ENCODE measurements around the gene GREB1L. TPM values are rescaled to one million over a fixed set of nuclear protein-coding genes. Genes with fewer than 3 reads are reported as not detected.

GREB1L gene
- polyA plus RNA-seq, 1 donor (not counting 4 experiments of a cell fraction or from before 2014, with no cell fraction given): 5.5 TPM

DNA sequence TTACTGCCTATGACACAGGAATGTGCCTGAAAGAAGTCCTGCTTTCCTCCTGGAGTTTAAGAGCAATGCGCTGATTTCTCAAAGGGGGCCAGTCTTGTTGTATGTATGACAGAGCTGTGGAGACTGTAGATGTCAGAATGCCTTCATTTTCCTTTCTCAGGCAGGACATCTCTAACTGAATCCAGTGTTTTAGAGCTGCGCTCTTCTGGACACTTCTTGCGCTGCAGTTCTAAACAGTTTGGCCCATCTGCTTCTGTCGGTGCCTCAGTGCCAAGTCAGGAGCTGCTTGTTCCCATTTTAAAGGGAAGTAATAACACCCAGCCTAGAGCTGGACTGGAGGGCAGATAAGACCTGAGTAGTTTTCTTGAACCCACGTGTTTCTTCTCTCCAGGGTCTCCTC, 267.0 kb downstream of the GREB1L start:
- dilution Hi-C loops (cut with MboI; ENCODE audit: extremely low pct_ligation_motif_present, low sequenced_read_pairs): no loop called here
- FAIRE-seq (no peak), DNase-seq (ENCODE audit: low read depth, low spot score) (no peak)
- Histone ChIP-seq H3K9me3 (ENCODE audit: control insufficient read depth, low read depth, low read length) (no peaks in the 10 kb centered on the region), H3K9ac (ENCODE audit: control insufficient read depth, extremely low read depth, insufficient read depth, low read length) (no peak overlapping the region), H3K4me1 (ENCODE audit: control insufficient read depth, extremely low read depth, insufficient read depth, low read length) (no peaks in the 10 kb centered on the region), H4K20me1 (ENCODE audit: control insufficient read depth, extremely low read depth, insufficient read depth, low read length) (no peaks in the 10 kb centered on the region), H3K4me3 (ENCODE audit: control insufficient read depth in 2 of 3, extremely low read depth in 1 of 3, insufficient read depth in 2 of 3, low read depth in 1 of 3, low read length in 3 of 3) (no peak overlapping the region), H3K27ac (ENCODE audit: control insufficient read depth, insufficient read depth, low read length) (no peak overlapping the region), H3K79me2 (ENCODE audit: control insufficient read depth, insufficient read depth, low read length) (no peaks in the 10 kb centered on the region), H3K36me3 (ENCODE audit: control insufficient read depth in 2 of 2, extremely low read depth in 1 of 2, insufficient read depth in 2 of 2, low read length in 2 of 2) (peaks cover 0 to 6% of the 10 kb centered on the region in 2 experiments), H3K9me1 (ENCODE audit: control insufficient read depth, extremely low read depth, insufficient read depth, low read length) (no peaks in the 10 kb centered on the region), H3K4me2 (ENCODE audit: control insufficient read depth, extremely low read depth, insufficient read depth, low read depth, low read length) (no peak overlapping the region), H2AFZ (ENCODE audit: control insufficient read depth, low read length) (no peak overlapping the region), H3K27me3 (ENCODE audit: control insufficient read depth, extremely low read depth, insufficient read depth, low read length) (no peaks in the 10 kb centered on the region)
- no peak for TF ChIP-seq EZH2 (IDR thresholded peaks at IDR 0.05; ENCODE audit: low read length)
- TF ChIP-seq, protein P1, sequence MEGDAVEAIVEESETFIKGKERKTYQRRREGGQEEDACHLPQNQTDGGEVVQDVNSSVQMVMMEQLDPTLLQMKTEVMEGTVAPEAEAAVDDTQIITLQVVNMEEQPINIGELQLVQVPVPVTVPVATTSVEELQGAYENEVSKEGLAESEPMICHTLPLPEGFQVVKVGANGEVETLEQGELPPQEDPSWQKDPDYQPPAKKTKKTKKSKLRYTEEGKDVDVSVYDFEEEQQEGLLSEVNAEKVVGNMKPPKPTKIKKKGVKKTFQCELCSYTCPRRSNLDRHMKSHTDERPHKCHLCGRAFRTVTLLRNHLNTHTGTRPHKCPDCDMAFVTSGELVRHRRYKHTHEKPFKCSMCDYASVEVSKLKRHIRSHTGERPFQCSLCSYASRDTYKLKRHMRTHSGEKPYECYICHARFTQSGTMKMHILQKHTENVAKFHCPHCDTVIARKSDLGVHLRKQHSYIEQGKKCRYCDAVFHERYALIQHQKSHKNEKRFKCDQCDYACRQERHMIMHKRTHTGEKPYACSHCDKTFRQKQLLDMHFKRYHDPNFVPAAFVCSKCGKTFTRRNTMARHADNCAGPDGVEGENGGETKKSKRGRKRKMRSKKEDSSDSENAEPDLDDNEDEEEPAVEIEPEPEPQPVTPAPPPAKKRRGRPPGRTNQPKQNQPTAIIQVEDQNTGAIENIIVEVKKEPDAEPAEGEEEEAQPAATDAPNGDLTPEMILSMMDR (optimal IDR thresholded peaks at IDR 0.05 in 1 of 3, IDR thresholded peaks at IDR 0.05 in 1 of 3, conservative IDR thresholded peaks at IDR 0.05 in 1 of 3; ENCODE audit: extremely low read depth in 1 of 3, insufficient read depth in 2 of 3, low read length in 3 of 3): no peak

DNA sequence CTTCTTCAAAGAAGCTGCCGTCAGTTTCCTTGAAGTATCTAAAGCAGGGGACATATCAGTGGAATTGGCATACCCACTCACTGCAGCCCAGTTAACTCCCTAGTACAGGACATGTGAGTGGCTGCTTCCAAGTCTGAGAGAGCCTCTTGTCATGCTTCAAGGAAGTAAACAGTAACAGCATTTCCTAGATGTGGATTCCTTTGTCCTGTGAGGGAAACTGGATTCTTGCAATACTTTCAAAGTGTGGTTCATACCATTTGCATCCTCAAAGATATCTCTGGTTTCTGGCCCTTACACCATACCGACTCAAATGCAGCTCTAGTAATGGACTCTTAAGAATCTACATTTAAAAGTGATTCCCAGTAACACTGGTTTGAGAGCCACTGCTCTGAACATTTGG, 271.3 kb downstream of the GREB1L start:
- dilution Hi-C loops (cut with MboI; ENCODE audit: extremely low pct_ligation_motif_present, low sequenced_read_pairs): no loop called here
- H3K27ac ChIP-seq (ENCODE audit: control insufficient read depth, insufficient read depth, low read length): no peak overlapping the region
- no peaks in the 10 kb centered on the region for H3K4me1 ChIP-seq (ENCODE audit: control insufficient read depth, extremely low read depth, insufficient read depth, low read length)
- H3K9me3 ChIP-seq (ENCODE audit: control insufficient read depth, low read depth, low read length): no peaks in the 10 kb centered on the region
- H3K9ac ChIP-seq (ENCODE audit: control insufficient read depth, extremely low read depth, insufficient read depth, low read length): no peak overlapping the region
- H3K27me3 ChIP-seq (ENCODE audit: control insufficient read depth, extremely low read depth, insufficient read depth, low read length): no peaks in the 10 kb centered on the region
- no peaks in the 10 kb centered on the region for H3K9me1 ChIP-seq (ENCODE audit: control insufficient read depth, extremely low read depth, insufficient read depth, low read length)
- TF ChIP-seq EZH2 (IDR thresholded peaks at IDR 0.05; ENCODE audit: low read length): no peak
- no peak overlapping the region for H3K4me3 ChIP-seq (ENCODE audit: control insufficient read depth in 2 of 3, extremely low read depth in 1 of 3, insufficient read depth in 2 of 3, low read depth in 1 of 3, low read length in 3 of 3)
- H3K79me2 ChIP-seq (ENCODE audit: control insufficient read depth, insufficient read depth, low read length): no peaks in the 10 kb centered on the region
- H3K4me2 ChIP-seq (ENCODE audit: control insufficient read depth, extremely low read depth, insufficient read depth, low read depth, low read length): no peak overlapping the region
- H2AFZ ChIP-seq (ENCODE audit: control insufficient read depth, low read length): no peak overlapping the region
- FAIRE-seq: no peak
- DNase-seq (ENCODE audit: low read depth, low spot score): no peak
- H3K36me3 ChIP-seq (ENCODE audit: control insufficient read depth in 2 of 2, extremely low read depth in 1 of 2, insufficient read depth in 2 of 2, low read length in 2 of 2): peaks cover 5 to 6% of the 10 kb centered on the region in 2 experiments
- H4K20me1 ChIP-seq (ENCODE audit: control insufficient read depth, extremely low read depth, insufficient read depth, low read length): no peaks in the 10 kb centered on the region

DNA sequence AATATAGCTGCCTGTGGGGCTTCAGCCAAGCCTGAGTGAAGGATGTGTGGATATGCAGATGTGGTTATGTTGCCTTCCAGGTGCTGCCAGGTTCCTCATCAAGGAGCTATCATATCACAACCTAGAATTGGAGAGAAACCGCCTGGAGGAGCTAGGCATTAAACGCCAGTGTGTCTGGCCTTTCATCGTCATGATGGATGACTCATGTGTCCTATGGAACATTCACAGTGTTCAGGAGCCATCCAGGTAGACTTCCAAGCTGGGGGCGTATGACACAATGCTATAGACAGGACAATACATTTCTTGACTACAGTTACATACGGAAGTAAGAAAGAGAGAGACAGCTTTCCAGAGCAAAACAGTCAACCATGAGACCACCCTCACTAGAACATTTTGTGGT, 271.7 kb downstream of the GREB1L start:
- peaks cover 5 to 6% of the 10 kb centered on the region in 2 experiments for H3K36me3 ChIP-seq (ENCODE audit: control insufficient read depth in 2 of 2, extremely low read depth in 1 of 2, insufficient read depth in 2 of 2, low read length in 2 of 2)
- FAIRE-seq: peak; percentile 67
- H3K9me1 ChIP-seq (ENCODE audit: control insufficient read depth, extremely low read depth, insufficient read depth, low read length): no peaks in the 10 kb centered on the region

More for the DNA sequence above, 271.7 kb downstream of the GREB1L start:
- Histone ChIP-seq H3K4me3 (ENCODE audit: control insufficient read depth in 2 of 3, extremely low read depth in 1 of 3, insufficient read depth in 2 of 3, low read depth in 1 of 3, low read length in 3 of 3) (no peak overlapping the region), H3K4me1 (ENCODE audit: control insufficient read depth, extremely low read depth, insufficient read depth, low read length) (no peaks in the 10 kb centered on the region), H3K9me3 (ENCODE audit: control insufficient read depth, low read depth, low read length) (no peaks in the 10 kb centered on the region), H3K4me2 (ENCODE audit: control insufficient read depth, extremely low read depth, insufficient read depth, low read depth, low read length) (no peak overlapping the region), H3K27me3 (ENCODE audit: control insufficient read depth, extremely low read depth, insufficient read depth, low read length) (no peaks in the 10 kb centered on the region), H3K9ac (ENCODE audit: control insufficient read depth, extremely low read depth, insufficient read depth, low read length) (no peak overlapping the region), H2AFZ (ENCODE audit: control insufficient read depth, low read length) (no peak overlapping the region), H3K27ac (ENCODE audit: control insufficient read depth, insufficient read depth, low read length) (no peak overlapping the region), H3K79me2 (ENCODE audit: control insufficient read depth, insufficient read depth, low read length) (no peaks in the 10 kb centered on the region), H4K20me1 (ENCODE audit: control insufficient read depth, extremely low read depth, insufficient read depth, low read length) (no peaks in the 10 kb centered on the region)
- DNase-seq (ENCODE audit: low read depth, low spot score): no peak
- dilution Hi-C loops (cut with MboI; ENCODE audit: extremely low pct_ligation_motif_present, low sequenced_read_pairs): no loop called here
- TF ChIP-seq, protein P1 (optimal IDR thresholded peaks at IDR 0.05 in 1 of 3, IDR thresholded peaks at IDR 0.05 in 1 of 3, conservative IDR thresholded peaks at IDR 0.05 in 1 of 3; ENCODE audit: extremely low read depth in 1 of 3, insufficient read depth in 2 of 3, low read length in 3 of 3): no peak
- no peak for TF ChIP-seq EZH2 (IDR thresholded peaks at IDR 0.05; ENCODE audit: low read length)

All from keratinocyte (primary cell).